AG09319 (cell line): Measurements from ENCODE around the gene RNF215.

Experiments
- DNase-seq: peaks from one replicate; pipeline ENCODE4 v3.0.0-alpha.2; 2010; ENCODE audit warnings: low read depth; ENCODE audit errors: extremely low read depth
- CTCF ChIP-seq: IDR thresholded peaks from 2 replicates; pipeline ENCODE4 v1.5.1; 2011; ENCODE audit warnings: low read depth, mild to moderate bottlenecking, inconsistent platforms, low read length, moderate library complexity

Gene RNF215

GRCh38 chr22:30365891-30366290, 21.3 kb downstream of the RNF215 start:
- TF ChIP-seq CTCF, result no peak

GRCh38 chr22:30362651-30363281, 24.4 kb downstream of the RNF215 start:
- no peak for DNase-seq
- TF ChIP-seq CTCF, result no peak

More at GRCh38 chr22:30365891-30366290, 21.3 kb downstream of the RNF215 start:
- DNase-seq, result no peak

DNA sequence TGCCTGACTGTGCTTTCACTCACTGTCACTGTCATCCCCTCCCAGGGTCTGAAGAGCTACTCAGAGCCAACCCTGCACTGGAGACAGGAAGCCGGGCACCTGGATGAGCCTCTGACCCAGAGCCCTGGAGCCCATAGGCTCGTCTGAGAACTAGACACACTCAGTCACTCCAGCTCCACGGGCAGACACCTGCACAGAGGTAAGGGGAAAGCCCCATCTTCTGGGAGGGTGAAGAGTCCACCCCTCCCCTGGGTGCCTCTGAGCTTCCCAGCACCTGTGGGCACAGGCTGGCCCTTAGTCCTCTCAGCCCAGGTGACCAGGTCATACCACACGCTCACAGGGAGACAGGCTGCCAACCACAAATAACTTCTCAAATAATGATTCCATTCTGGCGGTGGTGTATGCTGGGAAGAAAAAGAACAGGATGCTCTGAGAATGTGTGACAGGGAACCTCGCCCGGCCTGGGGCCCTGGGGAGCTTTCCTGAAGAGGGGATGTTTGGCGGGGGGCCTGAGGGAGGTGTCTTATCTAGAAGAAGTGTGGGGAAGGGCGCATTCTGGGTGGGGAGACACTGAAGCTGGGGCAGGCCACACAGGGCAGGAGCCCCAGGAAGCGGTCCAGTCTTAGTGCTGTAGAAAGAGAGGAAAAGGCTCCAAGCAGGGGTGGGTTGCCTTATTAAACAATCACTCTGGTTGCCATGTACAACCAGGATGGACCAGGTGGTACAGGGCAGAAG, 25.1 kb downstream of the RNF215 start:
- TF ChIP-seq CTCF, result no peak
- no peak for DNase-seq

DNA sequence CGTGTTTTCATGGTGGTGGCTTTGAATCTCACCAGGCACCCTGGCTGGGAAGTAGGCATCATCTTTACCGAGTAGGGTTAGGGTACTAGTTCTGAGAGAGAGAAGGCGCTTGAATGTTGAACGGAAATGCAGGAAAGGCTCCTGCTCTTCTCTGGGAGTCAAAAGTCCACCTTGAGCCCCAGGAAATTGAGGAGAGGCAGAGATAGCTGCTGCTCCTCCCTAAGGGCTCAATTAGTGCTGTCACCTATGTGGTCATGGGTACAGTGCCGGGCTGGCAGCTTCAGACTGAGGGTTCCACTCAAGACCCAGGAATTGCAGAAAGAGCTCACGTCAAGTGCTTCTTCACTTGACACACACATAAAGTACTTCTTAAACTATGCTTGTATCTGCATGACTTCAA, 28.7 kb downstream of the RNF215 start:
- no peak for TF ChIP-seq CTCF

GRCh38 chr22:30357650-30358215, 29.5 kb downstream of the RNF215 start:
- DNase-seq, result no peak
- no peak for TF ChIP-seq CTCF

More for the DNA sequence above, 28.7 kb downstream of the RNF215 start:
- DNase-seq, result no peak

DNA sequence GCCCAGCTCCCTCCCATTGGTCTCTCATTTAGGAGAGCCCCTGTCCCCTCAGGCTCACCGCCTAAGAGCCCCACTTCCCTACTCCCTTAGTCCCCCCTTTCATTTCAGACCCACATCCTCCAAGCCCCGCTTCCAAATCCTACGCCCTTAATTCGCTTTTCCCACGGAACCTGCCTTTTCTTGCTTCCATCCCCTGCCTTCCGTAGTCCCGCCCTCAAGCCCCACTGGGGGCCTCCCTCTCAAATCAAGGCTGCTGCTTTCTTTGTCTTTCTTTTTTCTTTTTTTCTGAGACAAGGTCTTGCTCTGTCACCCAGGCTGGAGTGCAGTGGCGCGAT, 30.0 kb downstream of the RNF215 start:
- TF ChIP-seq CTCF, result no peak

More for the DNA sequence above, 30.0 kb downstream of the RNF215 start:
- DNase-seq, result no peak
